ENCODE measurements around the gene TPO. TPM values are rescaled to one million over a fixed set of nuclear protein-coding genes. Genes with fewer than 3 reads are reported as not detected.

Gene TPO
- total RNA-seq, 1 experiment from 2014 or later: not detected

GRCh38 chr2:1548910-1549673, 135.8 kb downstream of the TPO start:
- ChIA-PET POLR2A (no interaction called here), CTCF (no interaction called here)
- Histone ChIP-seq H3K27me3 (ENCODE audit: control insufficient read depth, insufficient read depth, low read length) (no peaks in the 10 kb centered on the region), H3K9me3 (ENCODE audit: control insufficient read depth, insufficient read depth, low read depth, low read length) (no peaks in the 10 kb centered on the region), H3K27ac (ENCODE audit: low read length) (peak overlapping the region; percentile 66), H3K4me3 (ENCODE audit: low read depth in 2 of 2, low read length in 2 of 2) (no peak overlapping the region), H3K4me1 (ENCODE audit: control insufficient read depth, insufficient read depth, low read length) (peaks cover 26% of the 10 kb centered on the region), H3K36me3 (ENCODE audit: control insufficient read depth, insufficient read depth, low read length) (no peaks in the 10 kb centered on the region)
- in situ Hi-C loops (cut with HindIII; ENCODE audit: low pct_unique_long_range_greater_than_20kb, low sequenced_read_pairs) (no loop called here), intact Hi-C loops (cut with micrococcal nuclease; ENCODE audit: unreplicated experiment) (loop anchor here (5.0 kb wide), 1 partner anchor 1022 kb away; no protein-coding TSS in a partner anchor)
- no peak for TF ChIP-seq TCF7L2 (IDR thresholded peaks at IDR 0.05; ENCODE audit: low read depth, low read length)
- TF ChIP-seq CTCF (IDR thresholded peaks at IDR 0.05): no peak
- no peak for TF ChIP-seq REST (IDR thresholded peaks at IDR 0.05; ENCODE audit: insufficient read depth in 1 of 2, low read depth in 2 of 2, low read length in 1 of 2)
- no peak for TF ChIP-seq POLR2AphosphoS5 (IDR thresholded peaks at IDR 0.05; ENCODE audit: low read depth, low read length)
- no peak for TF ChIP-seq SIN3A (IDR thresholded peaks at IDR 0.05; ENCODE audit: borderline replicate concordance, insufficient read depth, low read depth, low read length)
- BruUV-seq (replicated peaks): no TSS peak
- ATAC-seq: peak; percentile 37; the same call in 1 of the 2 replicates
- DNase-seq (ENCODE audit: low read depth, low spot score): no peak

- intact Hi-C loops (cut with micrococcal nuclease; ENCODE audit: unreplicated experiment) (loop anchor here (2.0 to 5.0 kb wide), 2 partner anchors 202 to 219 kb away; no protein-coding TSS in a partner anchor), in situ Hi-C loops (cut with HindIII; ENCODE audit: low pct_unique_long_range_greater_than_20kb, low sequenced_read_pairs) (no loop called here)
- H3K27ac ChIP-seq (ENCODE audit: low read length): peak overlapping the region; percentile 54
- no peak overlapping the region for H3K4me3 ChIP-seq (ENCODE audit: low read depth in 2 of 2, low read length in 2 of 2)
- TF ChIP-seq POLR2AphosphoS5 (IDR thresholded peaks at IDR 0.05; ENCODE audit: low read depth, low read length) (no peak), SIN3A (IDR thresholded peaks at IDR 0.05; ENCODE audit: borderline replicate concordance, insufficient read depth, low read depth, low read length) (no peak), REST (IDR thresholded peaks at IDR 0.05; ENCODE audit: insufficient read depth in 1 of 2, low read depth in 2 of 2, low read length in 1 of 2) (no peak), CTCF (IDR thresholded peaks at IDR 0.05) (no peak), TCF7L2 (IDR thresholded peaks at IDR 0.05; ENCODE audit: low read depth, low read length) (no peak)
- no peaks in the 10 kb centered on the region for H3K36me3 ChIP-seq (ENCODE audit: control insufficient read depth, insufficient read depth, low read length)
- H3K4me1 ChIP-seq (ENCODE audit: control insufficient read depth, insufficient read depth, low read length): peaks cover 29% of the 10 kb centered on the region
- ATAC-seq: peak; percentile 26
- no peaks in the 10 kb centered on the region for H3K27me3 ChIP-seq (ENCODE audit: control insufficient read depth, insufficient read depth, low read length)
- no TSS peak for BruUV-seq (replicated peaks)
- no peak for DNase-seq (ENCODE audit: low read depth, low spot score)
- H3K9me3 ChIP-seq (ENCODE audit: control insufficient read depth, insufficient read depth, low read depth, low read length): no peaks in the 10 kb centered on the region
- POLR2A ChIA-PET: interaction anchor here (0.7 kb wide), 1 partner anchor 819 kb away, joined by 5 read pairs; no protein-coding TSS in a partner anchor
- CTCF ChIA-PET: interaction anchor here (0.6 to 1.4 kb wide), 3 partner anchors 13 to 219 kb away, joined by 3 read pairs; no protein-coding TSS in a partner anchor
Observed at GRCh38 chr2:1550076-1550475, 136.8 kb downstream of the TPO start.

All from Panc1 (cell line).